ENCODE results near the gene THEM5. TPM values are rescaled to one million over a fixed set of nuclear protein-coding genes. Genes with fewer than 3 reads are reported as not detected.

The THEM5 gene
- total RNA-seq, 4 donors from 2014 or later = not detected

DNA sequence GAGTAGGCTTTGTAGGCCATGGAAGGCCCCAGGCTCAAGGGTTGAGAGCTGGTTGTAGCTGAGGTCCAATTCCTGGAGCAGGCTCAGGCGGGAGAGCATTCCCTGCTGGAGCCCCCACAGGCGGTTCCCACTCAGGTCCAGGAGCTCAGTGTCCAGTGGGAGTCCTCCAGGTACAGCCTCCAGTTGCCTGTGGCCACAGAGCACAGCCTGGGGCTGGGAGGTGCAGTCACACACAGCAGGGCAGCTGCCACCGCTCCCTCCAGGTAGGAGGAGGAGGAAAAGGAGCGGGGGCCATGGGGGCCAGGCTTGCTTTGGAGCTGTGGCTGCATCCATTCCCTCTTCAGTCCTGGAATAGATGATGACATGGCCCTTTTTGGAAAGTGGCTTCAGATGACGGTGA, 51.1 kb downstream of the THEM5 start:
- H3K4me1 ChIP-seq = no peaks in the 10 kb centered on the region
- DNase-seq = no peak
- intact Hi-C loops (cut with DNase I) = no loop called here
- TF ChIP-seq, protein P1, sequence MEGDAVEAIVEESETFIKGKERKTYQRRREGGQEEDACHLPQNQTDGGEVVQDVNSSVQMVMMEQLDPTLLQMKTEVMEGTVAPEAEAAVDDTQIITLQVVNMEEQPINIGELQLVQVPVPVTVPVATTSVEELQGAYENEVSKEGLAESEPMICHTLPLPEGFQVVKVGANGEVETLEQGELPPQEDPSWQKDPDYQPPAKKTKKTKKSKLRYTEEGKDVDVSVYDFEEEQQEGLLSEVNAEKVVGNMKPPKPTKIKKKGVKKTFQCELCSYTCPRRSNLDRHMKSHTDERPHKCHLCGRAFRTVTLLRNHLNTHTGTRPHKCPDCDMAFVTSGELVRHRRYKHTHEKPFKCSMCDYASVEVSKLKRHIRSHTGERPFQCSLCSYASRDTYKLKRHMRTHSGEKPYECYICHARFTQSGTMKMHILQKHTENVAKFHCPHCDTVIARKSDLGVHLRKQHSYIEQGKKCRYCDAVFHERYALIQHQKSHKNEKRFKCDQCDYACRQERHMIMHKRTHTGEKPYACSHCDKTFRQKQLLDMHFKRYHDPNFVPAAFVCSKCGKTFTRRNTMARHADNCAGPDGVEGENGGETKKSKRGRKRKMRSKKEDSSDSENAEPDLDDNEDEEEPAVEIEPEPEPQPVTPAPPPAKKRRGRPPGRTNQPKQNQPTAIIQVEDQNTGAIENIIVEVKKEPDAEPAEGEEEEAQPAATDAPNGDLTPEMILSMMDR (IDR thresholded peaks at IDR 0.05) = no peak
- TF ChIP-seq POLR2A (IDR thresholded peaks at IDR 0.05) = no peak
- H3K27ac ChIP-seq = no peak overlapping the region
- WGBS, 2 donors = 90 to 100% methylated on average over 1 to 4 of the region's 5 CpGs
- no peaks in the 10 kb centered on the region for H3K36me3 ChIP-seq
- H3K9me3 ChIP-seq = no peaks in the 10 kb centered on the region
- H3K4me3 ChIP-seq (replicated peaks in 1 of 3) = no peak overlapping the region
- no peaks in the 10 kb centered on the region for H3K27me3 ChIP-seq

DNA sequence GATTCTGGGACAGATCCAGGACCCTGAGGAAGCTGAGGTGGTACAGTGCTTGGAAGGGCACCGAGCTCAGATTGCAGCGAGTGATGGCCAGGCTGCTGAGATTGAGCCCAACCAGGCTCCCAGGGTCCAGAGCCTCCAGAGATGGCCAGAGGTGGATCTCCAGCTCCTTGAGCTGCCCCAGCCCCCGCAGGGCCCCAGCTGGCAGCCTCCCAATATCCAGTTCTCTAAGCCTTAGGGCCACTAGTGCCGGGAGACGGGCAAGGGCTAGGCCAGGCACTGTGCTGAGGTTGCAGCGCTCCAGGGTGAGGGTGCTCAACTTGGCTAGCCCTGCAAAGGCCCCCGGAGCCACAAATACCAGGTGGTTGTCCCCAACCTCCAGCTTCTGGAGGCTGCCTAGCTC, 51.7 kb downstream of the THEM5 start:
- H3K4me3 ChIP-seq (replicated peaks in 1 of 3) = no peak overlapping the region
- H3K27me3 ChIP-seq = no peaks in the 10 kb centered on the region
- H3K9me3 ChIP-seq = no peaks in the 10 kb centered on the region
- 86 to 88% methylated on average over 1 to 7 of the region's 7 CpGs for WGBS, 2 donors
- no peaks in the 10 kb centered on the region for H3K4me1 ChIP-seq
- intact Hi-C loops (cut with DNase I) = no loop called here
- no peak overlapping the region for H3K27ac ChIP-seq
- no peak for DNase-seq
- no peaks in the 10 kb centered on the region for H3K36me3 ChIP-seq
- TF ChIP-seq, protein P1 (IDR thresholded peaks at IDR 0.05) = no peak
- TF ChIP-seq POLR2A (IDR thresholded peaks at IDR 0.05) = no peak

DNA sequence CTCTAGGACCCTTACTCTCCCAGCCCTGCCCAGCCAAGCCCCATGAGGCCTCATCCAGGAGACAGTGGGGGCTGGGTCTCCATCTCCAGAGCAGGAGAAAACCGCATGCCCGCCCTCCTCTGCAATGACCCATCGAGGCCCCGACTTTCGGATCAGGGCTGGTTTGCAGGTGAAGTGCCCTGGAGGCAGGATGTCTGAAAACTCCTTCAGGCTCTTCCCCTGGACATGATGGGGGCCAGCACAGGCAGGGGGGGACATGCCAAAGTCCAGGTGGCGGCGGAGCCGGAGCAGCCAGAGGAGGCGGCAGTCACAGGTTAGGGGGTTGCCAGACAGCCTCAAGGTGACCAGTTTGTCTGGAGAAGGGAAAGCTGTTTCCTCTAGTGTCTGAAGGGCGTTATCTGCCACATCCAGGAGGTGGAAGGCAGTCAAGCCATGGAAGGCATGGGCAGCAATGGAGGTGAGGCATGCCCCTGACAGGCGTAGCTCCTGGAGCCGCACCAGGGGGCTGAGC, 52.1 kb downstream of the THEM5 start:
- DNase-seq = no peak
- TF ChIP-seq POLR2A (IDR thresholded peaks at IDR 0.05) = no peak
- TF ChIP-seq, protein P1 (IDR thresholded peaks at IDR 0.05) = no peak
- whole genome bisulfite sequencing, 2 donors = 88 to 95% methylated on average over 9 to 11 of the region's 12 CpGs
- intact Hi-C loops (cut with DNase I) = no loop called here
- H3K4me3 ChIP-seq (replicated peaks in 1 of 3) = no peak overlapping the region
- no peaks in the 10 kb centered on the region for H3K4me1 ChIP-seq
- no peak overlapping the region for H3K27ac ChIP-seq
- no peaks in the 10 kb centered on the region for H3K36me3 ChIP-seq
- H3K9me3 ChIP-seq = no peaks in the 10 kb centered on the region
- no peaks in the 10 kb centered on the region for H3K27me3 ChIP-seq

DNA sequence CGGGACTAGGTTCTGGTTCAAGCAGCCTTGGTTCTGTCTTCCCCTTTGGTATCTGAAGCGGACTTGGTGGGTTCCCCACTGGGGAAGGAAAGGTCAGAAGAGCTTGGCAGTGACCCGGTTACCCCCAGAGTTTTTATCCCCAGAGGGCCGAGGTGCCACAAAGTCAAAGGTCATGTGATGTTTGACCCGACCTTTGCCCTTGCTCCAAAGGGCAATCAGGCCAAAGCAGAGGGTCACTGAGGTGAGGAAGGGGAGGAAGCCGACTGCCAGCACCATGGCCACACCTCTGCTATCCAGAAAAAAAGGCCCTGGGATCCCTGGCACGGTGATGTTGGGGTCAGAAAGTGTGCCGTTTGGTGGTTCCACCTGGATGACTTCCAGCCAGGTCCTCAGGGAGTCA, 52.7 kb downstream of the THEM5 start:
- H3K27ac ChIP-seq = no peak overlapping the region
- H3K9me3 ChIP-seq = no peaks in the 10 kb centered on the region
- H3K4me1 ChIP-seq = no peaks in the 10 kb centered on the region
- DNase-seq = no peak
- TF ChIP-seq POLR2A (IDR thresholded peaks at IDR 0.05) = no peak
- TF ChIP-seq, protein P1 (IDR thresholded peaks at IDR 0.05) = no peak
- H3K36me3 ChIP-seq = no peaks in the 10 kb centered on the region
- no peak overlapping the region for H3K4me3 ChIP-seq (replicated peaks in 1 of 3)
- no peaks in the 10 kb centered on the region for H3K27me3 ChIP-seq
- WGBS, 2 donors = 50 to 67% methylated on average over 3 to 7 of the region's 8 CpGs
- intact Hi-C loops (cut with DNase I) = no loop called here

DNA sequence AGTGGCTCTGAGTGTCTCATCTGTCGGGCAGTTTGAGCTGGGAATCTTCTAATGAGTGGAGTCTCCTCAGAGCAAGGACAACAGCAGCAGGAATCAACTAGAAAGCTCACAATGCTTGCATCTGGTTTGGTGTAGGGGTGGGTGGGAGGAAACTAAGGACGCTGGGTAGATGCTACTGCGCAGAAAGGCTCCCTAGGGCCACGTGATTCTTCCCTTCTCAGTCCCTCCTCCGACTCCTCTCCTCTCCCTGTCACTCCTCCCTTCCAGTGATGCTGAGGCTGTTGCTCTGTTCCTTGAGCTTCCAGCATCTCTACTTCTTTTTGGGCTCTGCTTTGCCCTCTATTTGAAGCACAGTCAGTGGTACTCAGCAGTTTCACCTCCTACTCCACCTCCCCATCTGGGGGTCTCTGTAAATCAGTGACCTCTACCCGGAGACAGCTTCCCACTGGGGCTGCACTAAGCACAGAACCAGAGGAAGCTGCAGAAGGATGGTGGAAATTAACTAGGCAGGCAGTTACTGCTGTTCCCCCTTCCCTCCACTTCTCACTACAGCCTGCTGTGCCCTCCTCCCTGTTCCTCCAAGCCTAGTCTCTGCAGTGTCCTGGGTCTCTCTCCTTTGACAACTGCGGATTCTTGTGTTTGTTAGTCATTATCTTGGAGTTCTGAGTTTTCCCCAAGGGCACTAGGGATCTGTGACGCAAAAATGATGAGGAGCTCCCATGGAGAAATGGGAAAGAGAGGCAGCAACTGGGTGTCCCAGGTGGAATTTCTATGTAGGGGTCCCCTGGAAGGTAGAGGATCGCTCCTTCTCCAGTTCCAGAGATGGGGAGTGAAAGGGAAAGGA, 54.1 kb downstream of the THEM5 start:
- no peaks in the 10 kb centered on the region for H3K9me3 ChIP-seq
- H3K4me3 ChIP-seq (replicated peaks in 1 of 3) = no peak overlapping the region
- H3K36me3 ChIP-seq = no peaks in the 10 kb centered on the region
- no peak overlapping the region for H3K27ac ChIP-seq
- no peak for TF ChIP-seq POLR2A (IDR thresholded peaks at IDR 0.05)
- TF ChIP-seq, protein P1 (IDR thresholded peaks at IDR 0.05) = no peak
- no peaks in the 10 kb centered on the region for H3K4me1 ChIP-seq
- WGBS, 2 donors = 45 to 62% methylated on average over 9 of the region's 9 CpGs
- intact Hi-C loops (cut with DNase I) = no loop called here
- no peaks in the 10 kb centered on the region for H3K27me3 ChIP-seq
- DNase-seq = no peak
